ENCODE data around the gene KTN1.

KTN1 gene

GRCh38 chr14:55579724-55580469 lies at the start of gene KTN1:
KTN1 (plus strand) TSS chr14:55580207; CDS start chr14:55612049, 31,842 bp downstream.
- DNase-seq: peak; percentile 88

- no peak for DNase-seq
These were observed 49.5 kb upstream of the KTN1 start for GRCh38 chr14:55530464-55530863.

- no peak for DNase-seq
These were observed 47.2 kb upstream of the KTN1 start for GRCh38 chr14:55532645-55533344.

- DNase-seq: no peak
These were observed 46.0 kb upstream of the KTN1 start for GRCh38 chr14:55533960-55534359.

GRCh38 chr14:55535516-55536203 lies 44.3 kb upstream of the KTN1 start:
- DNase-seq: no peak

- DNase-seq: no peak
These were observed 43.8 kb upstream of the KTN1 start for GRCh38 chr14:55536204-55536708.

GRCh38 chr14:55537782-55538181 lies 42.2 kb upstream of the KTN1 start:
- no peak for DNase-seq

GRCh38 chr14:55539975-55540374 lies 40.0 kb upstream of the KTN1 start:
- no peak for DNase-seq

GRCh38 chr14:55540847-55541773 lies 38.9 kb upstream of the KTN1 start:
- peak; percentile 38 for DNase-seq

GRCh38 chr14:55545779-55546178 lies 34.2 kb upstream of the KTN1 start:
- no peak for DNase-seq

- no peak for DNase-seq
These were observed 33.7 kb upstream of the KTN1 start for GRCh38 chr14:55546212-55546874.

- no peak for DNase-seq
These were observed 32.2 kb upstream of the KTN1 start for GRCh38 chr14:55547650-55548315.

GRCh38 chr14:55553791-55554190 lies 26.2 kb upstream of the KTN1 start:
- no peak for DNase-seq

GRCh38 chr14:55556929-55557623 lies 22.9 kb upstream of the KTN1 start:
- DNase-seq: peak; percentile 59

- DNase-seq: no peak
These were observed 17.9 kb upstream of the KTN1 start for GRCh38 chr14:55562135-55562534.

- DNase-seq: no peak
These were observed 11.4 kb upstream of the KTN1 start for GRCh38 chr14:55568618-55569017.

- no peak for DNase-seq
These were observed 8.7 kb upstream of the KTN1 start for GRCh38 chr14:55571125-55571889.

GRCh38 chr14:55572578-55572977 lies 7.4 kb upstream of the KTN1 start:
- DNase-seq: no peak

- no peak for DNase-seq
These were observed 5.0 kb upstream of the KTN1 start for GRCh38 chr14:55574988-55575387.

- no peak for DNase-seq
These were observed 2.8 kb upstream of the KTN1 start for GRCh38 chr14:55577229-55577628.
